MG63 (cell line): Measurements from ENCODE around the gene NKD2. TPM values are rescaled to one million over a fixed set of nuclear protein-coding genes. Genes with fewer than 3 reads are reported as not detected.

Experiments
- DNase-seq: peaks from one replicate; pipeline ENCODE4 v3.0.0-alpha.2; 2020
- H3K27me3 ChIP-seq: fragments of 250-450 bp; sonication (Bioruptor Pico); 2 replicates; pipeline ENCODE4 v1.5.1; 2020; ENCODE audit warnings: mild to moderate bottlenecking, moderate library complexity
- H3K36me3 ChIP-seq: fragments of 250-450 bp; sonication (Bioruptor Pico); 2 replicates; pipeline ENCODE4 v1.5.1; 2020; ENCODE audit warnings: mild to moderate bottlenecking, moderate library complexity
- H3K4me3 ChIP-seq: fragments of 250-450 bp; sonication (Bioruptor Pico); 2 replicates; pipeline ENCODE4 v1.5.1; 2020; ENCODE audit warnings: mild to moderate bottlenecking, moderate library complexity
- H3K9me3 ChIP-seq: fragments of 250-450 bp; sonication (Bioruptor Pico); 2 replicates; pipeline ENCODE4 v1.5.1; 2020; ENCODE audit warnings: mild to moderate bottlenecking, moderate library complexity
- total RNA-seq: library from RNA; depleted of rRNA; stranded (reverse); fragments of >200 nt; shearing (Covaris generic); gene quantifications from 2 replicates; pipeline ENCODE4 v1.2.3, GENCODE V29; 2014; ENCODE audit warnings: low replicate concordance

NKD2 gene
- total RNA-seq, 1 experiment from 2014 or later, result 3.4 TPM

DNA sequence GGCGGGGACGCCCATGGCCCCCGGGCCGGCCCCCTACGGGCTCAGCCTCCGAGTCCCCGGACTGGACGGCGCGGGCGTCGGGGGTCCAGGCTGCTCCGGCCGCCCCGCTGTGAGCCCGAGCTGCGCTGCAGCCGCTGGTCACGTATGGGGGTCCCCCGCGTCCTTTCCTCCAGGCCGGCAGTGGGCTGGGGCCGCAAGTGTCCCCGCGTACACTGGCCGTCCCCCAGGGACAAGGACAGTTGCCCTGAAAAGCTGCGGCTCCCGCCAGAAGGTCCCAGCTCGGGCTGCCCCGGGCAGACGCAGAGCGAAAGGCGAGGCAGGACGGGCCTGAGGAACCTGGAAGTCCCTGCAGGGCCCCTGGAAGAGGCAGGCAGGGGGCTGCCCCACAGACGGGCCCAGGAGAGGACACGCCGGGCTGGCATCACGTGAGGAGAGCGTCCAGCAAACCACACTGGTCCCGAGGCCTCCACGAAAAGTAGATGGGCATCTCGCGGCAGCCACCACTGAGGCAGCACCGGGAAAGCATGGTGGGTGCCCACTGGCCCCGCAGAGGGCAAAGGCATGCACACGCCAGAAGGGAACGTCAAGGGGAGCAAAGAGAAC, 3.3 kb upstream of the NKD2 start:
- no peak for DNase-seq
- Histone ChIP-seq H3K27me3 (peaks cover 16% of the 10 kb centered on the region), H3K4me3 (no peak overlapping the region), H3K9me3 (no peaks in the 10 kb centered on the region), H3K36me3 (no peaks in the 10 kb centered on the region)

DNA sequence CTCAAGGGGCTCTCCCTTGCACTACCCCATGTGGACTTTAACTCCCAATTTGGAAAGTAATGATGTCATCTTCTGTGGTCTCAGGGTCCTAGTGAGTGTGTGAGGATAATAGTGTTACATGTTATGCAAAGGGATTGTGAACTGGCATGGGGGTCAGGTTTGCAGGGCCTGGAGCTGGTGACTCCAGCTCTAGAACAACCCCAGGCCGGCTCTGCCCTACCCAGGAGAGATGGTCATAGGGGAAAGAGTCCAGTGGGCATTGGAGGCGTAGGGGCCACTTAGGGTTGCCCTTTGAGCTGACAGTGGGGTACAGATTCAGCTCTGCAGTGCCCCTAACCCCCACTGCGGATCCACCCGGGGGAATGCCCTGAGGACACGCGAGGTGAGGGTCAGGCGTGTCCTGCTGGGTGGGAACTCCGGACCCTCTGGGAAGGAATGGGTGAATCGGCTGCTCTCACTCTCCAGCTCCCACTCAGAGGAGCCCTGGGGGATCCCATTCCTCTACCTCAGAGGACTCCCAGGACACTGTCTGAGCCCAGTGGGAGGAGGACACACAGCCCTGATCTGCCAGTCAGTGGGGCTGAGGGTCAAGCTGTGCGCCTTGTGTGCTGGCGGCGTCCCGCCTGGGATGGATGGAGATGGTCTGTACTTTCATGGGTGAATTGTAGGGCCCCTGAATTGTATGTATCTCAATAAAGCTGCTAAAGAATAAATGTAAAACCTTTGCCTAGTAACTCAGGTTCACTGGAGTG, 2.5 kb upstream of the NKD2 start:
- Histone ChIP-seq H3K4me3 (no peak overlapping the region), H3K36me3 (no peaks in the 10 kb centered on the region), H3K27me3 (peaks cover 16% of the 10 kb centered on the region), H3K9me3 (no peaks in the 10 kb centered on the region)
- DNase-seq, result peak; percentile 1

GRCh38 chr5:1006656-1007071, 1.9 kb upstream of the NKD2 start:
- Histone ChIP-seq H3K4me3 (no peak overlapping the region), H3K27me3 (peaks cover 16% of the 10 kb centered on the region), H3K9me3 (no peaks in the 10 kb centered on the region), H3K36me3 (peaks cover 3% of the 10 kb centered on the region; the same call in 1 of the 2 replicates)
- peak; percentile 0 for DNase-seq

DNA sequence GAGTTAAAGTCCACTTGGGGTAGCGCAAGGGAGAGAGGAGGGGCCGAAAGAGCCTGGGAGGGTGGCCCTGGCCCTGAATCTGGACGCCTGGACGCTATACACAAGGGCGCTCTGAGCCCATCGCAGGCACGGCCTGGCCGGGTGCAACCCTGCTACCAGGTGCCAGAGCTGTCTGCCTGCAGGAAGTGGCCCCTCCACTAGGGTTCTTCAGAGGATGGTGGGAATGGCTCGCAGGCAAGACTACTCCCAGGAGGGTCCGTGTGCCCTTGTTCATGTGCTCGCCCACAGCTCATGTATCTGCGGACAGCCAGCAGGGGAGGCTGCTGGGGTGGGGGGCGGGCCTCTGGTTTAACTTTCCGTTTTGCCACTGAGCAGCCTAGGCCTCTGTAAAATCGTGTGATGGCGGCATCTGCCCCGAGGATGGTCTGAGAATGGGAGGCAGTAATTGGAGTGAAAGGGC, 1.4 kb upstream of the NKD2 start:
- H3K9me3 ChIP-seq, result no peaks in the 10 kb centered on the region
- peak; percentile 4 for DNase-seq
- H3K36me3 ChIP-seq, result peaks cover 3% of the 10 kb centered on the region; the same call in 1 of the 2 replicates
- peaks cover 16% of the 10 kb centered on the region for H3K27me3 ChIP-seq
- H3K4me3 ChIP-seq, result no peak overlapping the region

DNA sequence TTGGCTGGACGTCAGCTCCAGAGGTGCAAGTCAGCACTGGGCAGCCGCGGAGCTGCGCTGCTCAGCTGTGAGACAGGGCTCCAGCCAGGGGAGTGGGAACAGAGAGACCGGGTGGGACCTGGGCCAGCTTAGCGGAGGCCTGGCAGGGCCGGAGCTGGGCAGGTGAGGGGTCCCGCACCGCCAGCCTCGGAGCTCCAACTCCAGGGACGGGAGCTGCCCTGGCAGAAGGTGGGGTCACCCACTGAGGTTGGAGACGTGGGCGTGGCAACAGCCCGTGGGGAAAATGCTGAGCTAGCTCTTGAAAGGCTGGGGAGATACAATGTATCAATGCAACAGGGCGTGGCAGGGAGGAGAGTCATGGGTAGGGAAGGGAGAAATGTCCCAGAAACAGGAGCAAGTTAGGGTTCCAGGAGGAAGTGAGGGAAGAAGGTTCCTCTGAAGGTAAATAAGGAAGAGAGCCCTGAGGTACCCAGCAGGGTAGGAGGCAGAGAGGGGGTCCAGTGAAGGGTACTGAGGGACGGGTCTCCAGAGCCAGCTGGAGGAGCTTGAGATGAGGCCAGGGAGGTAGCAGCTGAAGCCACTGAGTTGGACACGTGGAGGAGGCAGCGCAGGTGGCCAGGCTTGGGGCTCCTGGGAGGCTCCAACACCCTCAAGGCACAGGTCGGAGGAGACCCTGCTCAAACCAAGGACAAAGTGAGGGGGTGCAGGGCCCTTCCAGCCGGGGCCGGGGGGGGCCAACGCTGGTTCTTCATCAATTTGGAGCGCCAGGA, 736 bp upstream of the NKD2 start:
- DNase-seq, result peak; percentile 6
- peaks cover 16% of the 10 kb centered on the region for H3K27me3 ChIP-seq

DNA sequence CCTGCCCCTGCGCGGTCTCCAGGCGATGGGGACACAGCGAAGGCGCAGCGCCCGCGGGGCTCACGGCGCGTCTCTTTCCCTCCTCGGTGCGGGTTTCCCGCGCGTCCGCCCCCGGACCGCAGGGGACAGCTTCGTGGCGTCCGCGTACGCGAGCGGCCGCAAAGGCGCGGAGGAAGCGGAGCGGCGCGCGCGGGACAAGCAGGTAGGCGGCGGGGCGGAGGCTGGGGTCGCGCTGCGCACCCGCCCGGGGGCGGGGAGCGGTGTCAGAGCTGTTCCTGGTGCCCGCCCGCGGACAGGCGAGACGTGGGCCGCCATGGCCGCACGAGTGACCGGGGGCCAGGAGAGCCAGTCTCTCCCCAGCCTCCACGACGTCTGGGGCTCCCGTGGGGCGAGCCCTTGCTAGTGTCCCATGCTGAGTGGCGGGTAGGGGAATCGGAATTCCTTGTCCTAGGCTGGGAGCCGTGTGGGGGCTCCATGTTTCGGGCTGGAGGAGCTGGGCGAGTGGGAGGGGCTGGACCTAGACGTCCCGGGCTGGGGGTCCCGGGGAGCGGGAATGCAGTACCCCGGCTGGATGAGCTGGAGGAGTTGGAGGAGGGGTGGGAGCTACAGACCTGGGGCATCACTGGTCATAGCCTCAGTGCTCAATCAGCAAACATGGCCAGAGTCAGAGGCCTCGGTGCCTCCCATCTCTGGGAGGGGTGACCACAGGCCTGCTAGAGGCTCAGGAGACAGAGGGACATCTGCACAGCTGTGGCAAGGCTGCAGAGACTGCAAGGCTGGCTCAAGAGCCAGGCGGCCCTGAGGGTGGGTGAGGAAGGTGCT, 968 bp downstream of the NKD2 start:
- peaks cover 16% of the 10 kb centered on the region for H3K27me3 ChIP-seq
- H3K9me3 ChIP-seq, result no peaks in the 10 kb centered on the region
- peak; percentile 13 for DNase-seq
- H3K4me3 ChIP-seq, result peak overlapping the region; percentile 43
- peaks cover 3% of the 10 kb centered on the region; the same call in 1 of the 2 replicates for H3K36me3 ChIP-seq

More for the DNA sequence above, 736 bp upstream of the NKD2 start:
- H3K4me3 ChIP-seq, result no peak overlapping the region; the same call in 1 of the 2 replicates
- H3K9me3 ChIP-seq, result no peaks in the 10 kb centered on the region
- peaks cover 3% of the 10 kb centered on the region; the same call in 1 of the 2 replicates for H3K36me3 ChIP-seq

DNA sequence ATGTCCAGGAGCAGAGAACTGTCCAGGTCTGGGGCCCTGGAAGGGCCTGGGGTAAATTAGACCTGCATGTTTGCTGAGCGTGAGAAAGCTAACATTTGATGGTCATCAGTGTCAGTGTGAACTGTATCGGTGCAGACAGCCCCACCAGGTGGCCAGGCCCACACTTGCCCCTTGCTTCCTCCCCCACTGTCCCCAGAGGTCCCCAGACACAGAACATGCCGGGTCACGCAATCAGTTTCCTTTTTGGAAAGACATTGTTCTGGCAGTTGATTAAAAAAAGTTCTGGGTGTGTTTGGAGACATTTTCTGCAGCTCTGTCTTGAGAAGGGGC, 1.5 kb downstream of the NKD2 start:
- peaks cover 16% of the 10 kb centered on the region for H3K27me3 ChIP-seq
- peak; percentile 33 for DNase-seq
- H3K9me3 ChIP-seq, result no peaks in the 10 kb centered on the region
- H3K4me3 ChIP-seq, result peak overlapping the region; percentile 43
- H3K36me3 ChIP-seq, result peaks cover 3% of the 10 kb centered on the region; the same call in 1 of the 2 replicates

GRCh38 chr5:1010641-1011046, 2.0 kb downstream of the NKD2 start:
- no peaks in the 10 kb centered on the region for H3K9me3 ChIP-seq
- DNase-seq, result peak; percentile 13
- H3K4me3 ChIP-seq, result no peak overlapping the region
- peaks cover 3% of the 10 kb centered on the region; the same call in 1 of the 2 replicates for H3K36me3 ChIP-seq
- H3K27me3 ChIP-seq, result peaks cover 16% of the 10 kb centered on the region

DNA sequence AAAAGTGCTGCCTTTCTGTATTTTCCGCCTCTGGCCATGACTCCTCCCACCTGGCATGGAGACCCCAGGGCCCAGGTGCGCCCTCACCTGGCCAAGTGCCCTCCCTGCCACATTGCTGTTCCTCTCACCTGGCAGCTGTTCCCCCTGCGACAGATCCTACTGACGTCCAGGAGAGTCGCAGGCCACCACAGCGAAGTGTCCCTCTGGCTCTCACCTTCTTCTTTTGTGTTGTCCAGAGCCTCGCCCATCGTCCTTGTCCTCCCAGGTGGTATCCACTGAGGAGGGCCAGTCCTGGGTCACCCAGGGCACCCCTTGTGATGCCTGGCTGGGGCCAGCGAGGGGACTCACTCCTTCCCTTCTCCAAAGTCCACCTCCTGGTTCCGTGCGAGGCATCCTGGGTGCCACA, 2.6 kb downstream of the NKD2 start:
- Histone ChIP-seq H3K36me3 (peaks cover 3% of the 10 kb centered on the region; the same call in 1 of the 2 replicates), H3K4me3 (no peak overlapping the region), H3K27me3 (peaks cover 16% of the 10 kb centered on the region), H3K9me3 (no peaks in the 10 kb centered on the region)
- DNase-seq, result peak; percentile 25

DNA sequence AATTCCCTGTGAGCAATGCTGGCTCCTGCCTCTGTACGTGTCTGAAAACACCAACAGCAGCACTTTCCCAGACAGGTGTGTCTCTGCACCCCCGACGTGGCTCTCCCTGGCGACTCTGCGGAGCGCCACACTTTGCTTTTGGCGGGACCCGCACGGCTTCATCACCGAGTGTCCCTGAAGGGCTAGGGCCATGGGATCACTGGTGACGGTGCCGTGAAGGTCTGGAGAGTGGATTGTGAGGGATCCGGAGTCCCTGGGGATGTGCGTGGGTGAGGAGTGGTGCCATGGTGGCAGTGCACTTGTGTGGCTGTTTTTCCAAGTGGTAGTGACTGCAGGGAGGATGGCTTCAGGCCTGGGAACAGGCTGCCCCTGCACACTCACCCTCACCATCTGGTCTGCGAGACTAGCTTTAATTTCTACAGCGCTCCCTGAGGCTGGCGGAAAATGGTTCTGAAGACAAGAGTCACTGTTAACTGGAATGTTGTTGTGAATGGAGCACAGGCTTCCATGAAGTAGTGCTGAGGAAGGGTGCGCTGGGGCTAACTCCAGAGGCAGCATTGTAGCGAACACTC, 3.2 kb downstream of the NKD2 start:
- Histone ChIP-seq H3K27me3 (peaks cover 16% of the 10 kb centered on the region), H3K4me3 (no peak overlapping the region), H3K36me3 (peaks cover 3% of the 10 kb centered on the region; the same call in 1 of the 2 replicates), H3K9me3 (no peaks in the 10 kb centered on the region)
- DNase-seq, result peak; percentile 0

DNA sequence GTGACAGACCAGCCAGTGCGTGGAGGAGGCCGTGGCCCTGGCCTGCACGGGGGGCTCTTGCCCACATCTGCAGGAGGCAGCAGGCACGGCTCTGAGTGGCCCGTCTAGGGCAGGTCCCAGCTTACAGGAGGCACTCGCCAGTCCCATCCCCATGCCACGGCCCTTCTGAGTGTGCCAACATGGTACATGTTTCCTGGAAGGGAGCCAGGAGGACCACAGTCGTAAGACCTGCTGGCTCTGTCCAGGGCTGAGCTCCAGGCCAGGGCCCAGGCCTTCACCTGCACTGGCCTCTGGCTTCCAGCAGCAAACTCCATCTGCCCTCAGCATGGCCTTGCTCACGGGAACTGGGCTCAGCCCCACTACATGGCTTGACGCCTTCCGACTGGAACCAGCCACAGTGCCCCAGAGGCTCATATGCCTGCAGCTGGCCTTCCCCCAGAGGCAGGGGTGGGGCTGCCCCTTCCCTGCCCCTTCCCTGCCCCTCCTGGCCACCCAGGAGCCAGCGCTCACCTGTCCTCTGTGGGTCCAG, 3.8 kb downstream of the NKD2 start:
- Histone ChIP-seq H3K27me3 (peaks cover 16% of the 10 kb centered on the region), H3K36me3 (peaks cover 7% of the 10 kb centered on the region), H3K9me3 (no peaks in the 10 kb centered on the region), H3K4me3 (no peak overlapping the region)
- no peak for DNase-seq

- peaks cover 13% of the 10 kb centered on the region for H3K27me3 ChIP-seq
These were observed 4.3 kb downstream of the NKD2 start for GRCh38 chr5:1012900-1013237.

GRCh38 chr5:1013238-1013947, 4.8 kb downstream of the NKD2 start:
- Histone ChIP-seq H3K9me3 (no peaks in the 10 kb centered on the region), H3K27me3 (peaks cover 7% of the 10 kb centered on the region; the same call in 1 of the 2 replicates), H3K4me3 (no peak overlapping the region), H3K36me3 (peaks cover 9% of the 10 kb centered on the region)
- DNase-seq, result no peak

More at GRCh38 chr5:1012900-1013237, 4.3 kb downstream of the NKD2 start:
- no peak for DNase-seq
- Histone ChIP-seq H3K9me3 (no peaks in the 10 kb centered on the region), H3K36me3 (peaks cover 7% of the 10 kb centered on the region), H3K4me3 (no peak overlapping the region)

DNA sequence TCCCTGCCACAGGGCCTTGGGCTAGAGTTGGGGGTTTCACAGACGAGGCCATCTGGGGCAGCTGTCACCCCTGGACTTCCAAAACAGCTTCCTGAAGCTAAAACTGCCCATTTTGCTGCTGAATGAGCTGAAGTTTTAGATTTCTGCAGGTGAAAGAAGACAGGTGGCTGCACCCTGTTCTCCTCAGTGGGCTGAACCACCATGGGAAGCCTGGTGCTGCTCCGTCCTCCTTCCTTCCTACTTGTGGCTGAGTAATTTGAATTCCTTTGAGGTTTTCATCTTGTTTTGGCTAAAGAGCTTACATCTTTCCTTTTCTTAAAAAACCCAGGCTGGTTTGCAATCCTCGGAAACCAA, 5.3 kb downstream of the NKD2 start:
- Histone ChIP-seq H3K27me3 (peaks cover 6% of the 10 kb centered on the region; the same call in 1 of the 2 replicates), H3K36me3 (peaks cover 13% of the 10 kb centered on the region), H3K9me3 (no peaks in the 10 kb centered on the region), H3K4me3 (no peak overlapping the region)
- no peak for DNase-seq

DNA sequence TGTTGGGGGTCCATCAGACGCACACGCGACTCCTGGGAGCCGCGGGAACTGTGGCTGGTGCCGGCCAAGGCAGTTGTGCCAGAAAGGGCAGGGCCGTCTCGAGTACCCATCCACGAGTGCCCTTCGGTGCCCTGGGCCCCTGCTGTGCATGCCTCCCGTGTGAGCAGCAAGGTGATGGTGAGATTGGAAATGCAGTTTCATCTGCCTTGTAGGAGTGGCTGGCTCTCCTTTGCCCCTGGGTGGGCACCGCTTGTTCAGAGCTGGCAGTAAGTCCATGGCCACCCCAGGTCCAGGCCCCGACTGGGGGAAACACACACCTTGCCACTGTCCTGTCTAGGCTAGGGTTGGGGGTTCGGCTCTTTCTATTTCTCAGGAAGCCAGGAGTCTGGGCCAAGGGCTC, 5.7 kb downstream of the NKD2 start:
- peaks cover 13% of the 10 kb centered on the region for H3K36me3 ChIP-seq
- no peaks in the 10 kb centered on the region for H3K9me3 ChIP-seq
- no peak for DNase-seq
- H3K4me3 ChIP-seq, result no peak overlapping the region
- H3K27me3 ChIP-seq, result peaks cover 4% of the 10 kb centered on the region; the same call in 1 of the 2 replicates
